CD4-positive, alpha-beta T cell treated with Interleukin-17A for 4 hours (primary cell): ENCODE data around the gene CEBPB.
"Not testable (repeated sequence)": the region's sequence is repeated elsewhere in the genome, so short reads cannot be mapped to it uniquely, and the experiment has no call there.

ENCODE experiments used
- DNase-seq: peaks from one replicate; pipeline ENCODE4 v3.0.0-alpha.2; 2020; ENCODE audit warnings: mixed read lengths

The CEBPB gene

GRCh38 chr20:50170549-50171220 is 19.9 kb upstream of the CEBPB start:
- no peak for DNase-seq

GRCh38 chr20:50172347-50173013 is 18.1 kb upstream of the CEBPB start:
- no peak for DNase-seq

GRCh38 chr20:50174456-50174855 is 16.2 kb upstream of the CEBPB start:
- no peak for DNase-seq

GRCh38 chr20:50175938-50176933 is 14.4 kb upstream of the CEBPB start:
- no peak for DNase-seq

- DNase-seq, result not testable (repeated sequence)
These were observed 12.0 kb upstream of the CEBPB start for GRCh38 chr20:50178672-50179071.

GRCh38 chr20:50181344-50181743 is 9.3 kb upstream of the CEBPB start:
- no peak for DNase-seq

GRCh38 chr20:50182346-50182745 is 8.3 kb upstream of the CEBPB start:
- DNase-seq, result no peak

GRCh38 chr20:50185426-50185825 is 5.2 kb upstream of the CEBPB start:
- no peak for DNase-seq

GRCh38 chr20:50186151-50186885 is 4.3 kb upstream of the CEBPB start:
- peak; percentile 95 for DNase-seq

GRCh38 chr20:50186987-50187402 is 3.6 kb upstream of the CEBPB start:
- no peak for DNase-seq

GRCh38 chr20:50187403-50188051 is 3.1 kb upstream of the CEBPB start:
- DNase-seq, result no peak

GRCh38 chr20:50188287-50188688 is 2.3 kb upstream of the CEBPB start:
- DNase-seq, result no peak

- no peak for DNase-seq
These were observed 1.6 kb upstream of the CEBPB start for GRCh38 chr20:50188879-50189680.

GRCh38 chr20:50189681-50190250 is 864 bp upstream of the CEBPB start:
- DNase-seq, result peak; percentile 67

GRCh38 chr20:50191065-50191543 is 474 bp downstream of the CEBPB start:
- peak; percentile 73 for DNase-seq

GRCh38 chr20:50191544-50192363 is 1.1 kb downstream of the CEBPB start:
- peak; percentile 72 for DNase-seq

GRCh38 chr20:50192364-50193198 is 2.0 kb downstream of the CEBPB start:
- DNase-seq, result peak; percentile 80

GRCh38 chr20:50193199-50193835 is 2.7 kb downstream of the CEBPB start:
- no peak for DNase-seq
